IPS-11a (cell line): ENCODE data around the gene TSPEAR.

Source experiments
- H3K4me3 ChIP-seq: one replicate; pipeline ENCODE4 v1.5.1; 2013; ENCODE audit warnings: low read depth, low read length, control low read depth

TSPEAR gene

GRCh38 chr21:44741921-44742320, 30.5 kb upstream of the TSPEAR start:
- H3K4me3 ChIP-seq: no peak overlapping the region

- H3K4me3 ChIP-seq: no peak overlapping the region
These were observed 29.4 kb upstream of the TSPEAR start for GRCh38 chr21:44740742-44741141.

- no peak overlapping the region for H3K4me3 ChIP-seq
These were observed 27.9 kb upstream of the TSPEAR start for GRCh38 chr21:44739316-44739715.

GRCh38 chr21:44738621-44739020, 27.2 kb upstream of the TSPEAR start:
- H3K4me3 ChIP-seq: no peak overlapping the region

GRCh38 chr21:44737706-44738354, 26.5 kb upstream of the TSPEAR start:
- H3K4me3 ChIP-seq: no peak overlapping the region

- no peak overlapping the region for H3K4me3 ChIP-seq
These were observed 25.1 kb upstream of the TSPEAR start for GRCh38 chr21:44736291-44737004.

GRCh38 chr21:44735821-44736220, 24.4 kb upstream of the TSPEAR start:
- no peak overlapping the region for H3K4me3 ChIP-seq

- H3K4me3 ChIP-seq: no peak overlapping the region
These were observed 23.5 kb upstream of the TSPEAR start for GRCh38 chr21:44734841-44735240.

GRCh38 chr21:44734026-44734745, 22.8 kb upstream of the TSPEAR start:
- H3K4me3 ChIP-seq: no peak overlapping the region

GRCh38 chr21:44732956-44733355, 21.6 kb upstream of the TSPEAR start:
- H3K4me3 ChIP-seq: no peak overlapping the region

- no peak overlapping the region for H3K4me3 ChIP-seq
These were observed 20.9 kb upstream of the TSPEAR start for GRCh38 chr21:44732263-44732662.

GRCh38 chr21:44730951-44731579, 19.7 kb upstream of the TSPEAR start:
- no peak overlapping the region for H3K4me3 ChIP-seq

- H3K4me3 ChIP-seq: no peak overlapping the region
These were observed 18.6 kb upstream of the TSPEAR start for GRCh38 chr21:44730028-44730395.

- no peak overlapping the region for H3K4me3 ChIP-seq
These were observed 18.1 kb upstream of the TSPEAR start for GRCh38 chr21:44729336-44730027.

GRCh38 chr21:44728716-44729115, 17.3 kb upstream of the TSPEAR start:
- no peak overlapping the region for H3K4me3 ChIP-seq

GRCh38 chr21:44727757-44728156, 16.4 kb upstream of the TSPEAR start:
- H3K4me3 ChIP-seq: no peak overlapping the region

GRCh38 chr21:44727321-44727720, 15.9 kb upstream of the TSPEAR start:
- no peak overlapping the region for H3K4me3 ChIP-seq

GRCh38 chr21:44726826-44727225, 15.5 kb upstream of the TSPEAR start:
- H3K4me3 ChIP-seq: no peak overlapping the region

- no peak overlapping the region for H3K4me3 ChIP-seq
These were observed 13.6 kb upstream of the TSPEAR start for GRCh38 chr21:44724926-44725325.

- no peak overlapping the region for H3K4me3 ChIP-seq
These were observed 12.8 kb upstream of the TSPEAR start for GRCh38 chr21:44724196-44724595.
